NCI-H2196 (cell line): ENCODE data around the gene FSTL3.

Source experiments
- DNase-seq: peaks from one replicate; lab custom pipeline; 2025; ENCODE audit not compliant: unreplicated experiment; lab: John Stamatoyannopoulos, UW

FSTL3 gene

GRCh38 chr19:644789-645188 is 31.4 kb upstream of the FSTL3 start:
- DNase-seq, result no peak

GRCh38 chr19:645912-646778 is 30.0 kb upstream of the FSTL3 start:
- DNase-seq, result no peak

GRCh38 chr19:646779-647565 is 29.2 kb upstream of the FSTL3 start:
- DNase-seq, result no peak

GRCh38 chr19:647566-648284 is 28.5 kb upstream of the FSTL3 start:
- no peak for DNase-seq

GRCh38 chr19:648305-648704 is 27.9 kb upstream of the FSTL3 start:
- DNase-seq, result no peak

GRCh38 chr19:648904-649801 is 27.0 kb upstream of the FSTL3 start:
- no peak for DNase-seq

GRCh38 chr19:650121-650520 is 26.1 kb upstream of the FSTL3 start:
- DNase-seq, result no peak

- no peak for DNase-seq
These were observed 24.9 kb upstream of the FSTL3 start for GRCh38 chr19:651114-651818.

- no peak for DNase-seq
These were observed 24.2 kb upstream of the FSTL3 start for GRCh38 chr19:651991-652390.

- DNase-seq, result no peak
These were observed 23.5 kb upstream of the FSTL3 start for GRCh38 chr19:652467-653389.

- DNase-seq, result no peak
These were observed 22.8 kb upstream of the FSTL3 start for GRCh38 chr19:653425-653824.

GRCh38 chr19:655691-656090 is 20.5 kb upstream of the FSTL3 start:
- DNase-seq, result no peak

- no peak for DNase-seq
These were observed 19.2 kb upstream of the FSTL3 start for GRCh38 chr19:656751-657559.

- no peak for DNase-seq
These were observed 18.6 kb upstream of the FSTL3 start for GRCh38 chr19:657611-658010.

- DNase-seq, result no peak
These were observed 17.9 kb upstream of the FSTL3 start for GRCh38 chr19:658059-658839.

GRCh38 chr19:658916-659839 is 17.0 kb upstream of the FSTL3 start:
- DNase-seq, result no peak
